ENCODE measurements around the gene NTRK1. TPM values are rescaled to one million over a fixed set of nuclear protein-coding genes. Genes with fewer than 3 reads are reported as not detected.

The NTRK1 gene
- total RNA-seq, 6 donors from 2014 or later, result 0.30 to 1.4 (median 1.2) TPM; not detected in 2

DNA sequence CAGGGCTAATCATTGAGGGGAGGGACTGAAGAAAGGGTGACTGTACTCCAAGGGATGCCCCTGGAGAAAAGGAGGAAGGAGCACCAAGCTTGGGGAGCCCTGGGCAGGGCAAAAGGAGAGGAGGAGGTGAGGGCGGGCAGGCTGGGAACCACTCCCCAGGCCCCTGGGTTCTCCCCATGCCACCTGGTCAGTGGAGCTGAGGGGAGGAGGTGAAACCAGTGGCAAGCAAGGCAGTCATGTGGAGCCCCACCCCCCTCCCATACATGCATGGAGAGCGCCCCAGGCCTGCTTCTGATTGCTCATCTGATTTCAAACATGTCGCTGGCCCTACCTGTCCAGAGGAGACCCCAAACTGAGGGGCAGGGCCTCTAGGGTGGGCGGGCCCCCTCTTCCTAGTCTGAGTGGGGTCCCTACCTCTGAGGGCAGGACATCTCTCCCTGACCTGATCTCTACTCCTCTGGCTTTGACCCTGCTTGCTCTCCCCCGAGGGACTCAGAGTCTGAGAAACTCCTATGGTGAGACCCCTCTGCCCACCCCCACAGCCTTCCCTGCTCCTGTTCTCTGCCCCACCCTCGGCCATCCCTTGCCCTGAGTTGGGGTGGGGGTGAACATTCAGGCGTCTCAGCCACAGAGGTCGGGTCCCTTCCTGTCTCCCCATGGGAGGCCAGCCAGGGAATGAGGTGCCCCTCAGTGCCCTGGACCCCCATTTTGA lies 20.3 kb upstream of the NTRK1 start:
- no peak overlapping the region for H3K4me3 ChIP-seq
- peaks cover 0 to 20% (median 5%) of the 10 kb centered on the region in 4 donors for H3K27me3 ChIP-seq
- WGBS, 2 donors, result 49 to 52% methylated on average over 7 to 8 of the region's 8 CpGs
- no peak overlapping the region for H3K27ac ChIP-seq
- H3K4me1 ChIP-seq, result peaks cover 4 to 7% (median 6%) of the 10 kb centered on the region in 4 donors
- no peak for TF ChIP-seq EP300 (IDR thresholded peaks at IDR 0.05)
- TF ChIP-seq, protein P1, sequence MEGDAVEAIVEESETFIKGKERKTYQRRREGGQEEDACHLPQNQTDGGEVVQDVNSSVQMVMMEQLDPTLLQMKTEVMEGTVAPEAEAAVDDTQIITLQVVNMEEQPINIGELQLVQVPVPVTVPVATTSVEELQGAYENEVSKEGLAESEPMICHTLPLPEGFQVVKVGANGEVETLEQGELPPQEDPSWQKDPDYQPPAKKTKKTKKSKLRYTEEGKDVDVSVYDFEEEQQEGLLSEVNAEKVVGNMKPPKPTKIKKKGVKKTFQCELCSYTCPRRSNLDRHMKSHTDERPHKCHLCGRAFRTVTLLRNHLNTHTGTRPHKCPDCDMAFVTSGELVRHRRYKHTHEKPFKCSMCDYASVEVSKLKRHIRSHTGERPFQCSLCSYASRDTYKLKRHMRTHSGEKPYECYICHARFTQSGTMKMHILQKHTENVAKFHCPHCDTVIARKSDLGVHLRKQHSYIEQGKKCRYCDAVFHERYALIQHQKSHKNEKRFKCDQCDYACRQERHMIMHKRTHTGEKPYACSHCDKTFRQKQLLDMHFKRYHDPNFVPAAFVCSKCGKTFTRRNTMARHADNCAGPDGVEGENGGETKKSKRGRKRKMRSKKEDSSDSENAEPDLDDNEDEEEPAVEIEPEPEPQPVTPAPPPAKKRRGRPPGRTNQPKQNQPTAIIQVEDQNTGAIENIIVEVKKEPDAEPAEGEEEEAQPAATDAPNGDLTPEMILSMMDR (IDR thresholded peaks at IDR 0.05), result no peak
- TF ChIP-seq POLR2AphosphoS5 (IDR thresholded peaks at IDR 0.05), result no peak
- TF ChIP-seq POLR2A (IDR thresholded peaks at IDR 0.05), result no peak
- ATAC-seq (ENCODE audit: low FRiP score in 2 of 2), result no peak
- H3K36me3 ChIP-seq, result no peaks in the 10 kb centered on the region
- H3K9me3 ChIP-seq, result no peaks in the 10 kb centered on the region
- DNase-seq, result no peak

DNA sequence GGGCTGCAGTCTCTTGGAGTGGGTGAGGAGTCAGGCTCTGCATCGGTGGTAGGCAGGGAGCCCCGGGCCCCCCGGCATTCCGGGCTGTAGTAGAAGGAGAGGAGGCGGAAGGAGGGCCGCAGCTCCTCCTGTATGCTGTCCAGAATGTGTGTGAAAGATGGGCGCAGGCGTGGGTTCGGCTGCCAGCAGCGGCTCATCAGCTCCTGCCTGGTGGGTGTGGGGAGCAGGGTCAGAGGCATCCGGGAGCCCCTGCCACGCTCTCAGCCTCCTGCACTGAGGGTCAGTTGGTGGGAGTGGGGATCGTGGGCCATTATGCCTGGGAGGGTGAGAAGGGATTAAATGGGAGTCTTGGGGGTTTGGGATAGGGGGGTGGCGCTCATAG lies 19.8 kb upstream of the NTRK1 start:
- 55 to 61% methylated on average over 13 to 14 of the region's 14 CpGs for WGBS, 2 donors
- no peak overlapping the region for H3K4me3 ChIP-seq
- H3K36me3 ChIP-seq, result no peaks in the 10 kb centered on the region
- no peaks in the 10 kb centered on the region for H3K9me3 ChIP-seq
- ATAC-seq (ENCODE audit: low FRiP score in 2 of 2), result no peak
- peak in 1 of 2 donors; percentile 70 for DNase-seq
- TF ChIP-seq, protein P1 (IDR thresholded peaks at IDR 0.05), result no peak
- TF ChIP-seq POLR2AphosphoS5 (IDR thresholded peaks at IDR 0.05), result no peak
- TF ChIP-seq EP300 (IDR thresholded peaks at IDR 0.05), result no peak
- no peak for TF ChIP-seq POLR2A (IDR thresholded peaks at IDR 0.05)
- H3K4me1 ChIP-seq, result peaks cover 7 to 12% (median 9%) of the 10 kb centered on the region in 4 donors
- H3K27me3 ChIP-seq, result peaks cover 0 to 23% (median 8%) of the 10 kb centered on the region in 4 donors
- H3K27ac ChIP-seq, result no peak overlapping the region

DNA sequence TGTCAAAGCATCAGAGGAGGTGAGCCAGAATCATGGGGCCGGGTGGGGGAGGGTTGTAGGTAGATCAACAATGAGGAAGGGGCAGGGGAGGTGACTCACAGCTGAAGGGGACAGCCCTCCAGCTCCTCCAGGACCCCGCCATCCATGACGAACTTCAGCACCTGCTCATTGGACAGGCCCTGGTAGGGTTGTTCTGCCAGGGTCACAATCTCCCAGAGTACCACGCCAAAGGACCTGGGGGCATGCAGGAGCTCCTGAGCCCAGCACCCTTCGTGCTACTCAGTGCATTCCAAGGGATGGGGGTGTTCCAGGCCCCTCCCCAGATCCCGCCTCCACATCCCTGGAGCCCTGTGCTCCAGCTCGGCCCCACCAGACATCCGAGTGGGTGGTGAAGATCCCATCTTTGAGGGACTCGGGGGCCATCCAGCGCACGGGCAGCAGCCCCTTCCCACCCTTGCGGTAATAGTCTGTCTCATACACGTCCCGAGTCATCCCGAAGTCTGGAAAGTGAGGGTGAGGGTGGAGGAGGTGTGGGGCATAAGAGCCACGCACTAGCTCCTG lies 19.3 kb upstream of the NTRK1 start:
- ATAC-seq (ENCODE audit: low FRiP score in 2 of 2), result no peak
- peaks cover 0 to 24% (median 9%) of the 10 kb centered on the region in 4 donors for H3K27me3 ChIP-seq
- DNase-seq, result peak in 1 of 2 donors; percentile 50
- no peak overlapping the region for H3K27ac ChIP-seq
- H3K4me3 ChIP-seq, result no peak overlapping the region
- H3K9me3 ChIP-seq, result no peaks in the 10 kb centered on the region
- TF ChIP-seq POLR2A (IDR thresholded peaks at IDR 0.05) (no peak), POLR2AphosphoS5 (IDR thresholded peaks at IDR 0.05) (no peak), EP300 (IDR thresholded peaks at IDR 0.05) (no peak)
- TF ChIP-seq, protein P1 (IDR thresholded peaks at IDR 0.05), result no peak
- peaks cover 7 to 12% (median 9%) of the 10 kb centered on the region in 4 donors for H3K4me1 ChIP-seq
- 76 to 79% methylated on average over 12 to 16 of the region's 16 CpGs for WGBS, 2 donors
- no peaks in the 10 kb centered on the region for H3K36me3 ChIP-seq

DNA sequence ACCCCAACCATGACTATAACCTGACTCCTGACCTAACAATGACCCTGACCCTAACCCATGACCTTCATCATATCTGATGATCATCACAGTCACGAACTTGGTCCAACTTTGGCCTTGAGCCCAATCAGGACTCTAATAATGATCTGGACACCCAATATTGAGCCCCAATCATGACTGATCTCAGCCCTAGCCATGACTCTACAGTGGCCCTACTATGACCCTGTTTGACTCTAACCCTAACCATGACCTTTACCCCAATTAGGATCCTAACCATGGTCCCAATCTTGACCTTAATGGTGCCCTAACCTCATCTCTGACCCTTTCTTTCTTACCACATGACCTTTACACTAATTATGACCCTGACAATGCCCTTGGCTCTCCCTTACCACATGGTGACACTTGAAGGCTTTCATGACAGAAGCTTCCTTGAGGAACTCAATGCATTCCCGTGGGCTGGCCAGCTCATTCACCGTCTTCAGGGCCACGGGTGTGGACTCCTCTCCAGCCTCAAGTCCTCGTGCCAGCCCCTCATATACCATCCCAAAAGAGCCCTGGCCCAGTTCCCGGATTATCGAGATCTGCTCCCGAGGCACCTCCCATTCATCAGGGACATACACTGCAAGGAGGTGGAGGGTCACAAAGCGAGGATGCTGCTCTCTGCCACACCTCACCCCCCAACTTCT lies 17.9 kb upstream of the NTRK1 start:
- WGBS, 2 donors, result 80 to 81% methylated on average over 9 of the region's 9 CpGs
- ATAC-seq (ENCODE audit: low FRiP score in 2 of 2) (no peak), DNase-seq (no peak)
- no peak overlapping the region for H3K4me3 ChIP-seq
- H3K9me3 ChIP-seq, result no peaks in the 10 kb centered on the region
- no peak overlapping the region for H3K27ac ChIP-seq
- H3K36me3 ChIP-seq, result no peaks in the 10 kb centered on the region
- H3K27me3 ChIP-seq, result peaks cover 0 to 24% (median 9%) of the 10 kb centered on the region in 4 donors
- H3K4me1 ChIP-seq, result peaks cover 7 to 12% (median 9%) of the 10 kb centered on the region in 4 donors
- TF ChIP-seq, protein P1 (IDR thresholded peaks at IDR 0.05), result no peak
- TF ChIP-seq EP300 (IDR thresholded peaks at IDR 0.05) (no peak), POLR2AphosphoS5 (IDR thresholded peaks at IDR 0.05) (no peak), POLR2A (IDR thresholded peaks at IDR 0.05) (no peak)

Data from upper lobe of left lung (tissue), 6 donors.